Stimulated activated CD8-positive, alpha-beta memory T cell treated with anti-CD3 and anti-CD28 coated beads, Interleukin-12 subunit alpha, Interleukin-12 subunit beta, amount 100 ng/mL, for 1 hour (primary cell): ENCODE results near the gene FHOD3.

Experiments
- DNase-seq: peaks from one replicate; pipeline ENCODE4 v3.0.0-alpha.2; 2020; ENCODE audit warnings: low read depth

The FHOD3 gene

DNA sequence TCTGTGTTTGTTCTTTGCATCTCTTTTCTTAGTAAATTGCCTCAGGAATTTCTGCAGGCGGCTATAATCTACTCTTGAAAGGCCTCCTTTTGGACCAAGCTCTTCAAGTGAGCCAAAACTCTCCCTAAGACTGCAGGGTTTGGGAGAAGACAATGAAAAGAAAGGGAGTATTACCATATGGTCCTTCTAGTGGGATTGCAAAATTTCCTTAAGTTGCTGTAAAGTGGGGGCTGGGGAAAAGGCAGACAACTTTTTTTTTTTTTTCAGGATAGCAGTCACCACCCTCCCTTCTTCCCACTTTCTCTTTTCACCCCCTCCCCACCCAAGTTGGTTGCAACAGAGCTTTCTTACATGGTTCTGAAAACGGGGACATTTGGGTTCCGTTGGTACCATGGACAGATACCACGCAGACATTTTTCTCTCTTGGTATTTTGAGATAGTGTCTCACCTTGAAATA lies 183.7 kb downstream of the FHOD3 start:
- DNase-seq, result no peak

DNA sequence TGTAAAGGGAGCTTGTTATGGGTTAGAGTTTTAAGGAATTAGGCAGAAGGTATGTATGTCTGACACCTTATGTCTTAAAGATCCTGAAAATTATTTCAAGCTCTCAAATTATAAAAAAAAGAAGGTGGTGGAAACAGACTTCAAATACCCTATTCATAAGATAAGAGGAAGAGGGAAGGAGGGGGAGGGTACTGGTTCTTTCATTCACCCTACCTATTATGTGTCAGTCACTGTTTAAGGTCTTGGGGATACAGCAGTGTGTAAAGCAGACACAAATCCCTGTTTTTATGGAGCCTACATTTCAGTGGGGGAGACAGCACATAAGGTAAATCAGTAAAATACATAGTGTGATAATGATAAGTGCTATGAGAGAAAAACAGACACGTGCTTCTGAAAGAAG lies 184.4 kb downstream of the FHOD3 start:
- no peak for DNase-seq

DNA sequence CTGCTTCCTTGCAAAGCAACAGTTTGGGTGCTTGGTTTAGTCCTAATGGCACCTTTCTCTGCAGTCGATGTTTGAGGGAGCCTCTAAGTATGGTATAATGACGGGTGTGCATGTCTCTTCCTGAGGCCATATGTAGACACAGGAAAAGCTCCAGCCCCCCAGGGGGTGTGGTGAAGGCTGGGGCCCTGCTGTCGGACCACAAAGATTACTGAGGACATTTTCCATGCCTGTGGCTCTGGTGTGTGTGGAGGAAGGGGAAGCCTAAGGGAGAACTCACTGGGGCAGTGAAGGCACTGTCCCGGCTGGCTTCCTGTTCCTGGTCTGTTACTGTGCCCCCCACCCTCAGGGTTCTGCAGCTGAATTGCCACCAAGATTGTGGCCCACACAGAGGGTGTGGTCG lies 187.1 kb downstream of the FHOD3 start:
- no peak for DNase-seq

DNA sequence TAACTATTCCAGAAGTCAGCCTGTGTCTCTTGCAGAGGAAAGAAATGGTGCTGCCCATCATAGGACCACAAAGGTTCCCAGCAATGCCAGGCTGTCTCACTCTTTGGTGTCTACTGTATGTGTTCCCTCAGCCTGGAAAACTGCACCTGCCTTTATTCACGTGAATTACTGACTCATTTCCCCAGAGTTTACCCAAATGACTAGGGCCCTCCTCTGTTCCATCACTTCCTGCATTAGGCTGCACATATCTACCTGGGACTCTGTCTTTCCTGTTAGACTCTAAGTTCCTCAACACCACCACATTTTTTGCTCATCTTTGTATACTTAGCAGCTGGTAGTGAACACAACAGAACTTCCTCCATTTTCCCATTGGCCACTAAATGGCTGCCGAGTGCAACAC lies 188.3 kb downstream of the FHOD3 start:
- no peak for DNase-seq

DNA sequence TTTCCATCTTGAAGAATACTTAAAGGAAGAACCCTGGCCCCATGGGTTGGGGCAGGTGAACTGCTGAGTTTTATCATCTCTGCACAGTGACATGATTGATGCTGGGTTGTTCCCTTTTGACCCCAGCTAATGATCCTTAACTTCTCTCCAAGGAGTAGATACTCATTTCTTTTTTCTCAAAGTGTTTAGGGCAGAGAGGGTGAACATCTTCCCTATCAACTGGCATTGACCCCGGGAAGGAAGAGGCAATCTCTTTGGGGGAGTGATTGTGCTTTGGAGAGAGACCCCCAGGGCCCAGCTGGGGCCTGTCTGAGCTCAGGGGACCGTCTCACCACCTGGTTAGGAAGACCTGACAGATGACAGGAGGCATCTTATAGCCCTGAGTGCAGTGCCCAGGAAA lies 190.6 kb downstream of the FHOD3 start:
- DNase-seq, result no peak

DNA sequence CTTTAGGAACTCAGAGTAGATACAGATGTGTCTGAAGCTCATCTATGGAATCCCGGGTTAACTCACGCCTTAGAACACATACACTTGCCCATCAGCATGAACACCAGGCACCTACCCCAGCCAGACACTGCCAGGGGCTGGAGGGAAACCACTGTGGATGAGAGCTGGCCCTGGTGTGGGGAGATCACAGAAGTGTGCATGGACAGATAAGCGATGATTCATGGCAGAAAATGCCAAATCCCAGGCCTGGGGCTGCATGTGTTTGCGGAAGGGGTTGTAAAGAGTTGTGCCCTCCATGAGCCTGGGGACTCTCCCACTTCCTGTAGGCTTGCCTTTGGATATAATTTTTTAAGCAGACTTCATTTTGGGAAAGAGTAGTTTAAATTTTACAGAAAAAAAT lies 193.4 kb downstream of the FHOD3 start:
- DNase-seq, result no peak

DNA sequence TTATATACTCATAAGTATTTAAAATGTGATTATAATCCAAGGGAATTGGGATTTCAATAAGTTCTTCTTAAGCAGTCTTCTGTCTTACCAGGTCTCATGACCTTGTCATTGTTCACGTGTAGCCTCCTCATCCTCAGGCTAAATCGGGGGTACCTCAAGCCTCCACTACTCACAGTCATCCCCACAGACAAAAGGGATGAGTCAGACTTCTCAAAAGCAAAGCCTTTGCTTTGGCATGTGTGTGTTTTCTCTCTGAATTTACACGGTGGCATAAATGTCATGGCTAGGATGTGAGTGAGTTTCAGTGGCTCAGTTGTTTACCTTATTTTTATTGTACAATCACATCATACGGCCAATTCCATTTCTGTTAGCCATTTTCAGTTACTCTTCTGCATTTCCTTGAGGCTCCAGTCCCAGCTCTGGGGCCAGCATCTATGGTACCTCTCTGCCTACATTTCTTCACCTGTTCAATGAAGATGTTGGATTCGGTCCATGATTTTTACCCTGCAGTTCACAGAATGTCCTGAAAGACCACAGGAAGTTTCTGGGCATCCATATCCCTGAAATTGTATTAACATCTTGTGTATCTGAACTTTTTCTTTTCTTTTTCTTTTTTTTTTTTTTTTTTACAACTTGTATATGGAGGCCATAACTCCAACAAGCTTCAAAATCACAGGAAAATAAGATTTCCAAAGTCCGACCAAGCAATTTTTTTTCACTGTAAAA lies 195.3 kb downstream of the FHOD3 start:
- DNase-seq, result no peak

DNA sequence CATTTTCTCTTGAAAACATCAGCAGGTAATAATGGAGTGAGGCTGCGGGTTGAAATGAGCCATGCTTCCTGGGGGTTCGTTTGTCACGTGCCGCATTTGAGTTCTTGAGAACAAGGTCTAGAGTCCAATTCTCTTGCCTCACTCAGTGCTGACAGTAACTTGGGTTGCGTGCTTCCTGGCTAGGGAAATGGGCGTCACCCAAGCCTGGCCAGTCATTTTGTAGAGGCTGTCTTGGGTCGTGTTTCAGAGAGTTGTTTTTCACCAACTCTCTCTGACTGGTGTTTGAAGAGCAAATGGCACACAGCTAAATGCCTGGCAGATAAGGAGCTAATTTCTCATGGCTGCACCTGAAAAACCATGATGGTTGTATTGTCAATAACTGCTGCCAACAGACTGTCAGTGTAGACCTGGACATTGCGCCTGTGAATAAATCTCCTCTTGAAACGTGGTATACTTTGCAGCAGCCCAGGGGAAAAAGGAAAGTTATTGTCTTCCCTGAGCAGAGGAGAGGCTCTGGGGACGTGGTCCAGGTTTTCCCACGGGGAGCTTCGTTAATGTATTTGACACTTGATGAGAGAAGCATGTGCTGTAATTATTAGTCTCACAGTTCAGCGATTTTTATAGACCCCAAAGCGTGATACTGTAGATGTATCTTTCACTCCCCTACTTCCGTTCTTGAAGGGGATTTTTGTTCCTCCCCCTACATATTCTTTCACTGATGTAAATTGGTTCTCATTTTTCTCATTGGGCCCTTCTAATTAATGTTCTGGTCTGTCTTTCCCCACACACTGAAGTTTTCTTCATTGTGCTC lies 196.0 kb downstream of the FHOD3 start:
- DNase-seq, result no peak

DNA sequence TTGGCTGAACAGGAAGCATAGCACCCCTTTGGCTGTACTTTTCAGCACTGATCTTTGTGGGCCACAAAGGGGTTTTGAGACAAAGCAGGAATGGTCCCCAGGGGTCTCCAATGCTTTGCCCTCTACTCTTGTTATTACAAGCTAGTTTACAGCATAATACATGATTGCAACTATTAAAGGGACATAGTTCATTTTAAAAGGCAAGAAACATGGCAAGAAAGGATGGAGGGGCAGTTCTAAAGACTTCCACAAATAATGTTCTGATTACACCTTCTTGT lies 196.6 kb downstream of the FHOD3 start:
- no peak for DNase-seq

DNA sequence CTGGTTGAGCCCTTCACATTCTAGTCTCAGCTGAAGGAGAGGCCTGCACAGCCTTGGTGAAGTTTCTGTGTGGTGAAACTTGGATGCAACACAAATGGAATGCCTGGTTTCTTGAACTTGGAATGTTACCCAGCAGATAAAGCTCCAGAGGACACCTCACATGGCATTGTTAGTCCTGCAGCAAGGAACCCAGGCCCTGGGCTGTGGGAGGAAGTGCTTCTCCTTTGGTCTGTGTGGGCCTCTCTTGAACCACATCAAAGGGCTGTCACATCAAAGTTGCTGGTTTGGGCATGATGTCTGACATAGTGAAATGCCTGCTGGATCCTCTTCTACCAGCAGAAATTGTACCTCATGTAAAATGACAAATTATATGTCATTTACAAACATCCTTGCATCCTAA lies 198.5 kb downstream of the FHOD3 start:
- no peak for DNase-seq

DNA sequence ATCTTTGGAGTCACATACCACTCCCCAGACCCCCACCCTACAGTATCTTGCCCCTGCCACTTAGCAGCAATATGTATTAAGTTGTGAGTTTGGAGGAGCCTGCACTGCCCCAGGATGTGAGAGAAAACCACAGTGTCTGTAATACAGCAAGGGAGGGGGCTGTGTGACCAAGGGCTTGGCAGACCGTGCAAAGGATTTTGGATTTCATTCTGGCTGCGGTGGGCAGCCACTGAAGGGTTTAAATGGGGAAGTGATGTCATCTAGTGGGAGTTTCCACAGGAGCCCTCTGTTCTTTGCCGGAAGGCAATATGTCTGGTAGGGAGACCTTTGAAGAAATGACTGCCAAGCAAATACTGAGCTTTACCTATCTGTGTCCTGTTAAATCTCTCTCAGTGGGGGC lies 202.4 kb downstream of the FHOD3 start:
- DNase-seq, result no peak

DNA sequence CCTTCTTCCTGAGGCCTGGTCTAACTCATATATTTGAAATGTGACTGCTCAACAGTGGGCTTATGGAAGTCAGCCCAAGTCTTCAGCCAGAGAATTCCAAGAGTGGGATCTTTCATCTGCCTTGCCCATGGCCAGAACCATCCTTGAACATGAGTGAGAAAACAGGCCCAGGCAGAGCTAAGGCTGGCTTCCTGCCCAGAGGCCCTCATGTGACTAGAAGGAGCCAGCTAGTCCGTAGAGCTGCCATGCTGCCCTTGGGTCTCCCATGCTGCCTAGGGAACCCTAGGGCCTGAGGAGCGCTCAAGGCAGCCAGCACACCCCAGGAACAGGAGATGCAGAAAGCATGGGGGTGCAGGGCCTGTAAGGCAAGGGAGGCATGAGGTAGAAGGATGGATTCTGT lies 203.6 kb downstream of the FHOD3 start:
- no peak for DNase-seq

DNA sequence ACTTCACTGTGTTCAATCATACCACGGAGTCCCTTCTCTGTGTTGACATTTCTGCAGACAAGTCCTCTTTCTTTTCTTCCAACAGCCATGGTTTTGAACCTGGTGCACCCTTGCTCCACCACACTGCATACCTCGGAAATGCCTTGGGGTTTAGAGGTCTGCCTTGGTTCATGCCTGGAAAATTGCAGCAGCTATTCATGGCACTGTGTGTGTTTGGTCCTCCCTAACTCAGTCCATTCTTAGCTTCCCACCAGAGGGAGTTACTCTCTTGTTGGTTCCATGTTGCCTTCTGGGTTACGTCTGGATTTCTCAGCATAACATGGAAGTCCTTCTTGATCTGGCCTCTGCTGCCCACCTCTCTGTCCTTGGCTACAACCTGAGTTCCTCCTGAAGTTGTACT lies 206.0 kb downstream of the FHOD3 start:
- no peak for DNase-seq

DNA sequence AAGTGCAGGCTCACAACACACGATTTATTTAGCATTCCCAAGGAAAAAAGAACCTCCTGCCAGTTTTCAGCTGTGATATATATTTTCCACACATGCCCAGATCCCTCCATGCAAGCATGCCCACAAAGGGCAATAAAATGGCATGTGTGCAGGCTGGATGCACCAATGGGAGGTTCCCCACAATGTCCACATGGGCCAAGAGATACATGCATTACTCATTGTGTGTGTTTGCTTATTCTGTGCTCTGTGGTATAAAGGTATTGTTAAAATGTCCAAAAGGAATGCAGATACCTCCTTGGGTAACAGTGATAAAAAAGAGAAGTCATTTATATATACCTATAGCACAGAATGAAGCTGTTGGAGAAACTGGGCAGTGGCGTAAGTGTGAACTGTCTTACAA lies 207.4 kb downstream of the FHOD3 start:
- DNase-seq, result no peak

DNA sequence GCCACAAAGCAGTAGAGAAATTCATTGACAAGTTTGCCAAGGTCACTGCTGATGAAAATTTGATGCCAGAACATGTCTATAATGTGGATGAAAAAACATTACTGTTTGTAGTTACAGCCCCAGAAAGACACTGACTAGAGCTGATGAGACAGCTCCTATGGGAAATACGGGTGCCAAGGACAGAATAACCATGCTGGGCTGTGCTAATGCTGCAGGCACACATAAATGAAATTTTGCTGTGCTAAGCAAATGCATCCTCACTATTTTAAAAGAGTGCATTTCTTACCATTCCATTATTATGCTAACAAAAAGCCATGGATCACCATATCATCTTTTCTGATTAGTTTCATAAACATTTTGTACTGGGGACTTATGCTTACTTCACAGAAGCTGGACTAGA lies 208.2 kb downstream of the FHOD3 start:
- no peak for DNase-seq

DNA sequence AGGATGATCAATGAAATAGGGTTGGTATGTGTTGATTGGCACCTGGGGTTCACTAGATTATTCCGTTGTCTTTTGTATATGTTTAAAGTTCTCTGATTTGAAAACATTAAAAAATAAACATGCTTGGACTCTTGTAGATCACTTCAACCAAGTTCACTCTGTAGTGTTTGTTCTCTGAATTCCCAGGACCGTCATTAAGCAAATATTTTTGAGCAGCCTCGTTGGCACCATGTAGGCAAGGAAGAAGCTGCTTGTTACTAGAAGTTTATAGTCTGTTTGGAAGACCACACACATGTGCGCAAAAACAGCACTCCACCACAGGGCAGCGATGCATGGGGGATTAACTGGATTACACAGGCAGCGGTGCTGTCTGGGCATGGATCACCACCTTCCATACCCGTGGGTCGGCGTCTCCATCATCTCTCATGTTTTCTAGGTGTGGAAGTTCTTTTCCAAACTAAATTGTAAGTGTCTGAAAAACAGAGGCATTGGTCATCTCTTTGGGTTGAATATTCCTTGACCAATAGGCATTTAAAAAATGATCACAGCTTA lies 212.2 kb downstream of the FHOD3 start:
- no peak for DNase-seq

DNA sequence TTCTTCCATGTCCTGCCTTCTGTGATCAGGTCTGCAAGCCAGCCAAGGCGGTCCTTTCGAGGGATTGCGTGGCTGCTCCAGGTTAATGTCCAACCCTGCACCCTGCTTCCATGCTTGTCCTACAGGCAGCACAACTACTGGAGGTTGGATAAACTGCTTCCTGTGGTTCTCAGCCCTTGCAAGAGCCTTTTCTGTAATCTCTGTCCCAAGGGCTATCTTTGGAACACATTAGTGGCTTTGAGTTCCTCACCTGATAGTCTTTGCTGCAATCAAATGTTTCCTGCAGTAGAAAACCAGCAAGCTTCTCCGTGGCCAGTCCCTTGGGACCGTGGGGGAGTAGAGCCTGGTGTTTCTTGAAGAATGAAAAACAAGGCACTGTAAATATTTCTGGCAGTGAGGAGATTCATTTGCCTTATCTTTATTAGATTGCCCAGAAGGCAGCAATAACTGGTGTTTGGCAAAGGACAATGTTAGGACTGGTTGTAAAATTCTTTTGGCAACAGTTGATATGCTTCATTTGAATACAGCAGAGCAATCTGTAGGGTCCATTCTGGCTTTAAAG lies 214.4 kb downstream of the FHOD3 start:
- no peak for DNase-seq

DNA sequence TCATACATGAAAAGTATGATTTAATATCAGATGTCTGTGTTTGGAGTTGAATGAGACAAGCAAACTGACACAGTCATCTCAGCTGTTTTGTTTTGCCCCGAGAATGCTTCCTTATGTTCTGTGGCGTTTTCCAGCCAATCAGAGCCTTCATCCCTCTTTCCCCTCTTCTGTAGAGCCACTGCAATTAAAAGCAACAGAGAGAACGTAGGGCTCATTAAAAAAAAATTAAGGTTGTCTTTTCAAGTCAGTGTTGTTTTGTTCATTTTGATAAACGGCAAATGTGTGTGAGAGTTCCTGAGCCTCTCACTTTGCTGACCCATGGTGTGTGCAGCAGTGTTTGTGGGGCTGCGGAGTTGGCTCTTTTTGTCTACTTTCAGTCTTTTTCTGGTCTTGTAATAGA lies 216.0 kb downstream of the FHOD3 start:
- DNase-seq, result no peak

DNA sequence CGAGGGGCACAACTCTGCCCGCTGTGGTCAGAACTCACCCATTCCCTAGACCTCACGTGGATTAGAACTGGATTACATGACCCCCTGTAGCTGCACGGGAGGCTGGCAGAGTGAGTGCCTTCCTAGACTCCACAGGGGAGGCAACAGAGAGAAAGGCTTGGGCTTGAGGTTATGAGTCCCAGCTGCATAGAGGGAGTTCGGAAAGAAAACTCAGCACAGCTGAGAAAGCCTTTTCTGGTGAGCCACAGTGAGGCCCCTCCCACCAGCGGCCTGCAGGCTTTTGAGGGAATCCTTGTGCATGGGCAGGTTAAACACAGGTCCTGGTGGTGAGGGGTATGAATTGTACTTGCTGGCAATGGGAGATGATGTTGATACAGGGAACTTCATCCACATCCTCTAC lies 217.3 kb downstream of the FHOD3 start:
- DNase-seq, result no peak

DNA sequence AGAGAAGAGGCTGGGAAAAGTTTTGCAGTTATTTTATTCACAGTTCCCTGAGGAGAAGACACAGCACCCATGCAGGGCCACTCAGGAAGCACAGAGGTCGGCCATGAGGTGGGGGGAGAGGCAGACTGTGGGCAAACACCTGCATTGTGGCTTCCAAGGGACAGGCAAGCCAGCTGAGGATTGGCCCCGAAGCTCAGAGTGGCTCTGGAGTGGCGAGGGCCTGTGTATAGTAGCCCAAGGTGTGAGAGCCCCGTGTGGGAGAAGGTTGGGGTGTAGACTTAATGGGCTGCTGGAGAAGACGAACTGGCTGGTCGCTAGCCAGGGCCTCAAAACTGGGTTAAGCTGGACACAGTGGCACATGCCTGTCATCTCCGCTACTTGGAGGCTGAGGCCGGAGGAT lies 218.7 kb downstream of the FHOD3 start:
- DNase-seq, result no peak

DNA sequence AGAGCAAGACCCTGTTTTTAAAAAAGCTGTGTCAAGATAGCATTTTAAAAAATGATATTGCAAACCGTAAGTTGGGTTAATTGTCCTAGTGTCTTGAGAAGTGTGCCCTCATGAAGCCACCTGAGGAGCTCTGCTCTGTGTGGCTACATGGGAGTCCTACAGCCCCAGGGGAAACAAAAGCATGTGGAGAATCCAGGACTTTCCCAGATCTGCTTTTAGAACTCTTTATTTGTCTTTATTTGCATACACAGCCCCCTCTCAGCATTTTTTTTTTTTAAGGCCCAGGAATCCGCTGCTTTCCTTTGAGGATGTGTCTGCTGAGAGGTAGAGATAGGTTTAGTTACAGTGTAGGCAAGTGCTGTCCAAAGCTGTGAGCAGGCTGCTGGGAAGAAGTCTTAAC lies 219.2 kb downstream of the FHOD3 start:
- DNase-seq, result no peak

DNA sequence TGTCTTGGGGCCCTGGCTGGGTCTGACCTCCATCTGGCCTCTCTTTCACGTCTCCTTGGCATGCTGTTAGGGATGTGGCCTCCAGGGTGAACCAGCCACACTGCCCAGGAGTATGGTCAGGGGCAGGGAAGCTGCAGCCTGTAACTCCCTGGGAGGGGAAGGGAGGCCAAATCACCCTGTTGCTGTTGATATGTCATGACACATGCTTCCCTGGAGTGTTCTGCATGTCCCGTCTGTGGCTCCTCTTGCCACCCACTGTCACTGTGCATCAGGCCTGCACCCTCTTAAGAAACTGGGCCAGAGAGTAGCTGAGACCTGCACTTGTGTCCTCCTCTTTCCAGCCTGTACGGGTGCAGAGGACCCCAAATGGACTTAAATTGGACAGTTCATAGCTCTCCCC lies 221.3 kb downstream of the FHOD3 start:
- DNase-seq, result no peak

DNA sequence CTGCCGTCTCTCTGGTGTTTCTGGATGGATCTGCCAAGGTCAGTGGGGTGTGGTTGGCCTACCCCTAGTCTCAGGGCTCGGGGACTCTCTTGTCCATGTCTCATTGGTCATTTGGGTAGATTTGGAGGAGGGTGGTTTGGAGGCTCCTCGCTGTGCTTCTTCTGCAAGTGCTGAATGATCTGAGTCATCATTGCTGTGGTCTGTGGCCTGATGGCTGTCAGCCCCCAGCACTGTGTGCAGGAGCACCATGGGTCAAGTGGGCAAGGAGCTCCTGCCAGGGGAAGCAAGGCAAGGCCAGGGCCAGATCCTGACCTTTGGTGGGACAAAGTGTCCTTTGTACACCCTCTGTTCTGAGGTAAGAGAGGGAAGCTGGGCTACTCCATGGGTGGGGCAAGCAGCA lies 221.8 kb downstream of the FHOD3 start:
- no peak for DNase-seq
